ENCODE results near the gene ZFYVE27. TPM values are rescaled to one million over a fixed set of nuclear protein-coding genes. Genes with fewer than 3 reads are reported as not detected.

The ZFYVE27 gene
- total RNA-seq = 10 to 100 TPM; 37.9 to 40.6 TPM

GRCh38 chr10:97736902-97737769, at the start of gene ZFYVE27:
Gene ZFYVE27 (plus strand): TSS chr10:97737128. CDS start chr10:97738478, 1,350 bp downstream.

DNA sequence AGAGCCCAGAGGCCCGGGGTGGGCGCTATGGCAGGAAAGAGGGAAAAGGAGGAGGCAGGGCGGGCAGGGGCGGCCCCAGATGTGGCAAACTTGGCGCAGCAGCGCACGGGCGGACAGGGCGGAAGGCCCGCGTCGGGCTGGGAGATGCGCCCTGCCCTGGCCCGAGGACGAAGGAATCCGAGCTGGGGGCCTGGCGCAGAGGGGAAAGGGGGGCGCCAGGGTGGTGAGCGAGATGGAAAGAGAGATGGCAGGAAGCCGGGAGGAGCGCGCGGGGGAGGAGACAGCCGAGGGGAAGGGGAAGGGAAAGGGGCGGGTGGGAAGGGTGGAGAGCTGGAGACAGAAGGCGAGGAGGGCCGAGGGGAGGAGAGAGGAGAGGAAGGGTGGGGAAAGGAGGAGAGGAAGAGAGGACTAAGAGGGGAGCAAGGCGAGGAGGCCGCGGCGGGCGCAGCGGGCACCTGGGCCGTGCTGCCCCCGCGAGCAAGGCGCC, 23.5 kb upstream of the ZFYVE27 start, which contains the start of gene MARVELD1:
Gene MARVELD1 (plus strand): TSS at position 392 of the 487 bp plus-strand sequence. CDS start 147 bp downstream, outside the sequence.

DNA sequence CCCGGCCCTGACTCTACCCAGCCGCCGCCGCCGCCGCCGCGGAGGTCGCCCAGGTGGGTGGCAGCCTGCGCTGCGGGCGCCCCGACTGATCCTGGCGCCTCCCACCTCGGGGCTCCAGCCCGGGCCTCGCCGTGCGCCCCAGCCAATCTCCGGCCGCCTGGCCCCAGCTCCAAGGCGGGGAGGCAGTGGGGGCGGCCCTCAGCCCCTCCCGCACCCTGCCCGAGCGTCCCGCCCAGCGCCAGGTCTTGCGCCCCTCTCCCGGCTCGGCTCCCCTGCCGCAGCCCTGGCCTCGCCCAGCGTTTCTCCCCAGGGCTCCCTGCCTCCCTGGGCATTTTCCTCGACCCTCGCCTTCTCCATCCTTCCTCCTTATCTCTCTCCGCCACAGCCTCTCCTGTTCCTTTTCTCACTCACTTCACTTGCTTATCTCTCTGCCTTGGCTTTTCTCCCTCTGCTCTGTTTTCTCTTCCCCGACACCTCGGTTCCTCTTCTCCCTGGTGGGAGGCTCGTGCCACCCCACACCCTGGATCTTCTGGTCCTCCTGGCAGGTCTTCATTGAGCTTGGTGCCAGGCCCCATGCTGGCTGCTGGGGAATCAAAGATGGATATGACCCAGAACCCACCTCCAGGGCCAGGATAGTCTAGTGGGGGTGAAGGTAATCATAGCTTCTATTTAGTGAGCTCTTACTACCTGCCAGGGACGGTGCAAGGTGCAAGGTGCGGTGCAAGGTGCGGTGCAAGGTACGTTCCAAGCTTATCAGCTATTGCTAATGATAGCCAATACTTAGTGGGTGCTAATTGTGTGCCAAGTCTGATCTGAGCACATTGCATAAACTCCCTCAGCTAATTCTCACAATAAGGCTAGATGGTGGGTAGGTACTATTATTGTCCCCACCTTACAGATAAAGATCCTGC, 35.2 kb downstream of the ZFYVE27 start, which contains the start of gene SFRP5:
Gene SFRP5 (minus strand): TSS at position 87 of the 911 bp plus-strand sequence. CDS start 166 bp downstream, outside the sequence.

Other genes with a start within 250 kb of the ZFYVE27 start
- gene MMS19, start 238.7 kb upstream of the ZFYVE27 start, total RNA-seq = 100 to 1,000 TPM in 1 of 2 donors, 10 to 100 TPM in 1; 78.3 to 105 TPM
- 10 to 100 TPM; 34.8 to 44.0 TPM for gene UBTD1, start 238.2 kb upstream of the ZFYVE27 start, total RNA-seq
- gene ANKRD2, start 164.3 kb upstream of the ZFYVE27 start, total RNA-seq = under 1 TPM; under 0.01 to 0.33 TPM
- gene HOGA1, start 152.7 kb upstream of the ZFYVE27 start, total RNA-seq = 1 to 10 TPM; 1.3 to 1.7 TPM
- gene C10orf62, start 147.4 kb upstream of the ZFYVE27 start, total RNA-seq = not detected
- 1 to 10 TPM; 4.1 to 4.3 TPM for gene MORN4, start 103.6 kb upstream of the ZFYVE27 start, total RNA-seq
- 10 to 100 TPM; 18.6 to 23.7 TPM for gene PI4K2A, start 96.5 kb upstream of the ZFYVE27 start, total RNA-seq
- gene AVPI1, start 49.9 kb upstream of the ZFYVE27 start, total RNA-seq = 100 to 1,000 TPM; 198 to 284 TPM
- gene MARVELD1, start 23.4 kb upstream of the ZFYVE27 start, total RNA-seq = 10 to 100 TPM; 70.6 to 89.1 TPM
- not detected for gene SFRP5, start 34.9 kb downstream of the ZFYVE27 start, total RNA-seq
- 1 to 10 TPM; 3.8 to 7.7 TPM for gene GOLGA7B, start 112.7 kb downstream of the ZFYVE27 start, total RNA-seq

All from melanocyte of skin (primary cell).